Right lobe of liver (tissue), 6 donors: Measurements from ENCODE around the gene SAP30L. TPM values are rescaled to one million over a fixed set of nuclear protein-coding genes. Genes with fewer than 3 reads are reported as not detected.

ENCODE experiments used
- ATAC-seq, 4 donors: fragments of 200-7000 bp; cut with Tn5 transposase; one replicate each; pipeline ENCODE4 v1.9.1; 2020; ENCODE audit warnings: mild to moderate bottlenecking in 4 of 4, moderate library complexity in 4 of 4
- DNase-seq, 3 donors: peaks; one replicate each; pipeline ENCODE4 v3.0.0-alpha.2; 2020
- H3K27ac ChIP-seq, 3 donors: fragments of 200-600 bp; one replicate each; pipeline ENCODE4 v1.8.0; 2022
- H3K27me3 ChIP-seq, 2 donors: fragments of 200-600 bp; one replicate each; pipeline ENCODE4 v1.8.0; 2022
- H3K36me3 ChIP-seq, 4 donors: fragments of 200-600 bp; sonication (generic) in 1 of 4; one replicate each; pipeline versions ENCODE4 v1.5.1 to v1.8.0; 2017 to 2022; ENCODE audit warnings: control low read depth in 1 of 4
- H3K4me1 ChIP-seq, 4 donors: fragments of 200-600 bp; sonication (generic) in 1 of 4; one replicate each; pipeline versions ENCODE4 v1.5.1 to v1.8.0; 2017 to 2022; ENCODE audit warnings: control low read depth in 1 of 4
- H3K4me3 ChIP-seq, 3 donors: fragments of 200-600 bp; one replicate each; pipeline ENCODE4 v1.8.0; 2022
- H3K9me3 ChIP-seq, 4 donors: fragments of 200-600 bp; sonication (generic) in 1 of 4; one replicate each; pipeline versions ENCODE4 v1.5.1 to v1.8.0; 2017 to 2022; ENCODE audit warnings: control low read depth in 1 of 4
- CTCF ChIP-seq, 4 donors: fragments of 200-600 bp in 3 of 4; fragments of 450-650 bp in 1 of 4; IDR thresholded peaks; one replicate each; pipeline versions ENCODE4 v1.5.1 to v1.8.0; 2016 to 2022; ENCODE audit warnings: antibody characterized with exemption in 4 of 4, mild to moderate bottlenecking in 2 of 4
- POLR2A ChIP-seq: fragments of 450-650 bp; IDR thresholded peaks from one replicate; pipeline ENCODE4 v1.6.1; 2017; ENCODE audit warnings: antibody characterized with exemption, mild to moderate bottlenecking
- WGBS: methylation state at CpG from one replicate; pipeline ENCODE4 v1.1.6; 2018; ENCODE audit warnings: low coverage, low lambda C conversion rate; ENCODE audit not compliant: insufficient coverage; ENCODE audit errors: missing lambda C conversion rate; 5-methylcytosine and 5-hydroxymethylcytosine counted together
- intact Hi-C, 2 donors: fragments of 100-400 bp; cut with DNase I; formaldehyde crosslinking; loops; one replicate each; pipeline versions ENCODE4 v1.11.2 to v1.14.1; 2022
- total RNA-seq, 6 experiments: library from RNA; depleted of rRNA in 2 of 6; stranded (reverse); fragments of >200 nt in 2 of 6; fragmentation: NEBNext Ultra II Directional in 3 of 6; extraction: Animal tissue kit (Norgen Biotek cat#: 25700) in 3 of 6; gene quantifications; one replicate each; pipeline versions ENCODE4 v1.1.0 to v1.2.4, GENCODE V29; 2016 to 2023
- donor health status: DM: no; HTN: yes; CAD: no.
- donor health status: DM: no; HTN: no; CAD: no.
- donor health status: DM: no; HTN: no; CAD: no.
- donor health status: DM: no; HTN: yes; CAD: no.
- donor health status: DM: no; HTN: yes; CAD: no.

SAP30L gene
- total RNA-seq, 6 experiments from 2014 or later: 9.7 to 24.9 (median 20.1) TPM

- H3K27me3 ChIP-seq: no peaks in the 10 kb centered on the region
- DNase-seq (no peak), ATAC-seq (no peak)
- H3K4me3 ChIP-seq: no peak overlapping the region
- intact Hi-C loops: loop anchor here (10.0 kb wide), 2 partner anchors 234 to 334 kb away; no protein-coding TSS in a partner anchor
- peaks cover 0 to 2% (median 0%) of the 10 kb centered on the region in 4 donors for H3K36me3 ChIP-seq
- 90% methylated on average over 2 of the region's 6 CpGs for WGBS
- no peak overlapping the region for H3K27ac ChIP-seq
- TF ChIP-seq POLR2A: no peak
- no peak for TF ChIP-seq CTCF (IDR thresholded peaks at IDR 0.05)
- no peaks in the 10 kb centered on the region for H3K9me3 ChIP-seq
- peaks cover 0 to 7% (median 0%) of the 10 kb centered on the region in 4 donors for H3K4me1 ChIP-seq
Measured at GRCh38 chr5:154408811-154409210, 37.0 kb upstream of the SAP30L start.

- ATAC-seq (no peak), DNase-seq (no peak)
- H3K27me3 ChIP-seq: no peaks in the 10 kb centered on the region
- TF ChIP-seq CTCF (IDR thresholded peaks at IDR 0.05): no peak
- TF ChIP-seq POLR2A: no peak
- H3K27ac ChIP-seq: no peak overlapping the region
- 89% methylated on average over 6 of the region's 15 CpGs for WGBS
- peaks cover 0 to 2% (median 0%) of the 10 kb centered on the region in 4 donors for H3K36me3 ChIP-seq
- no peak overlapping the region for H3K4me3 ChIP-seq
- H3K4me1 ChIP-seq: peaks cover 0 to 7% (median 0%) of the 10 kb centered on the region in 4 donors
- intact Hi-C loops: loop anchor here (10.0 kb wide), 2 partner anchors 235 to 335 kb away; no protein-coding TSS in a partner anchor
- no peaks in the 10 kb centered on the region for H3K9me3 ChIP-seq
Measured at GRCh38 chr5:154409230-154409840, 36.5 kb upstream of the SAP30L start.

DNA sequence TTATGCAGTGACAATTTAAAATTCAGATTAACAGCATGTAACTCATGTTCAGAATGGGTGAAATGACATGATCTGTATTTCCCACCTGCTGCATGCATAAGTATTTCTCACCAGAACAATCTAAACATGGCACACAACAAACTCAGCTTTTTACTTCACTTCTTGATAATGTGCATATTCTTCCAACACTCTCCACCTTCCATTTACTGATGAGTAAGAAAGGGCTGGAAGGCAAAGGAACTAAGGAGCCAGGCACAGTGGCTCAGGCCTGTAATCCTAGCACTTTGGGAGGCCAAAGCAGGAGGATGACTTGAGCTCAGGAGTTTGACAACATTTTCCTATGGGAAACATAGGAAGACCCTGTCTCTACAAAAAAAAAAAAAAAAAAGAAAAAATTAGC, 35.8 kb upstream of the SAP30L start:
- H3K4me3 ChIP-seq: no peak overlapping the region
- H3K36me3 ChIP-seq: peaks cover 0 to 2% (median 0%) of the 10 kb centered on the region in 4 donors
- no peaks in the 10 kb centered on the region for H3K27me3 ChIP-seq
- intact Hi-C loops: loop anchor here in 1 of 2 donors (10.0 kb wide), 1 partner anchor 345 kb away; no protein-coding TSS in a partner anchor
- peaks cover 0 to 4% (median 0%) of the 10 kb centered on the region in 4 donors for H3K4me1 ChIP-seq
- no peak overlapping the region for H3K27ac ChIP-seq
- H3K9me3 ChIP-seq: no peaks in the 10 kb centered on the region
- TF ChIP-seq POLR2A: no peak
- no peak for TF ChIP-seq CTCF (IDR thresholded peaks at IDR 0.05)
- ATAC-seq: no peak
- DNase-seq: no peak

- Histone ChIP-seq H3K9me3 (no peaks in the 10 kb centered on the region), H3K27ac (no peak overlapping the region), H3K36me3 (peaks cover 0 to 2% (median 0%) of the 10 kb centered on the region in 4 donors), H3K27me3 (no peaks in the 10 kb centered on the region), H3K4me3 (no peak overlapping the region), H3K4me1 (no peaks in the 10 kb centered on the region)
- ATAC-seq: no peak
- WGBS: 100% methylated on average over 6 of the region's 6 CpGs
- no peak for DNase-seq
- TF ChIP-seq CTCF (IDR thresholded peaks at IDR 0.05) (no peak), POLR2A (no peak)
- intact Hi-C loops: loop anchor here in 1 of 2 donors (10.0 kb wide), 1 partner anchor 346 kb away; no protein-coding TSS in a partner anchor
Measured at GRCh38 chr5:154410786-154411185, 35.0 kb upstream of the SAP30L start.
